Measurements from ENCODE around the gene SPTLC2. TPM values are rescaled to one million over a fixed set of nuclear protein-coding genes. Genes with fewer than 3 reads are reported as not detected.

The SPTLC2 gene
- total RNA-seq, 1 experiment from 2014 or later = 14.4 TPM

DNA sequence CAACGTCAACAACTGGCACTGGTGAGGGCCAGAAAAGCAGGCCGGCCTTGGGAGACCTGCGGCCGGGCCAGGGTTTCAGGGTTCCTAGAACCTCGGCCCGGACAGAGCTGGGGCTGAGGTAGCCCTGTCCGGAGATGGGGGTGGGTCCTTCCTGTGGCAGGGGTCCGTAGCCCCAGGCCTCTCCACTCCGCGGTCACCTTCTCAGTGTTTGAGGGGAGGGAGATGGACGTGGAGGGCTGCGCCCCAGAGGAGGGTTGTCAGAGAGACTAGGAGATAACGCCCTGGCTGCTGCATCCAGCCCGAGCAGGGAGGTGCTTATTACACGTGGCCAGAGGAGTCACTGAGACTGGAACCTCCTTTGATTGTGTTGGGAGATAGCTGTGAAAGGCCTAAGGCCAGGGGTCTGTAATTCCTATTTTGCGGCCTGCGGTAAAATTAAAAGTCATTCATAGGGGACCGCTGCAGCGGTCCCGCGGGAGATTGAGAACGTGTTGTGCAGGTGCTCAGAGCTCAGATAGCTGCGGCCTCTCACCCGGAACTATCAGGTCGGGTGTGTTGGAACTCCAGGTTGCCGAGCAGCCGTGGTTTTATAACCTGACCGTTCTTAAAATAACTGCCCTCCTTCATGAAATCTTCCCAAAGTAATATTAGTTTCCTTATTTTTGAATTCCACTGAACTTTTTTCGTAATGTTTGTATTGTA, 158.0 kb downstream of the SPTLC2 start:
- DNase-seq (ENCODE audit: low read depth) = peak; percentile 33
- in situ Hi-C loops (cut with HindIII; ENCODE audit: low pct_unique_long_range_greater_than_20kb, low sequenced_read_pairs) = no loop called here

DNA sequence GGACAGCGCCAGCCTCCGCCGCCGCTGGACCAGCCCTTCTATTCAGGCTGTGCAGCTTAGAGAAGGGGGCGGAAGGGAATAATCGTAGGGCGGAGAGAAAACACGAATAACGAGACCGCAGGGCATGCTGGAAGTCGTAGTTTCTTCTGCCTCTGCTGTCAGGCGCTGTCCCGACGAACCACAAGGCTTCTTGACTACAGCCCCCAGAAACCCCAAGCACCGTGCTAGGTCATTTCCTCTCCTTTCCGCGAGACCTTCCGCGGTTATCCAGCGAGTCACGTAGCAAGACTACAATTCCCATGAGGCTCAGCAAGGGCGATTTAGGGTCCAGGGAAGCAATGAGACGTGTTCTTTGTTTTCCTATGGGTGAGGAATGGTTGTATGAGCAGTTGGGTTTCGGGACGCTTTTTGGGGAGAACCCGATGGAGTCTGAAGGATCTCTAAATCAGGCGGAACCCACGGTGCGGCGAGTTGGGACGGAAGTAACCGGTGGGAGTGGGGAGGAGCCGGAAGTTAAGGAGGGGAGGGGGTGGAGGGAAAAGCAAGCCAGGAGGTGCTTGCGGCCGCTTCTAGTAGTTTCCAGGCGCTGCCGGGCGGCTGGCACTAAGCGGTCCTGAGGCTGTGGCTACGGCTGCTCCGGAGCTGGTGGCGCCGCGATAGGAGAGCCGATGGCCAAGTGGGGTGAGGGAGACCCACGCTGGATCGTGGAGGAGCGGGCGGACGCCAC, 158.8 kb downstream of the SPTLC2 start, which contains the start of the genes AHSA1 and VIPAS39:
AHSA1 (plus strand) TSS at position 572 of the 727 bp plus-strand sequence; CDS start at position 669, 97 bp downstream.
VIPAS39 (minus strand) TSS at position 80 of the 727 bp plus-strand sequence. CDS start 3,499 bp downstream, outside the sequence.
- in situ Hi-C loops (cut with HindIII; ENCODE audit: low pct_unique_long_range_greater_than_20kb, low sequenced_read_pairs) = no loop called here
- DNase-seq (ENCODE audit: low read depth) = peak; percentile 98

DNA sequence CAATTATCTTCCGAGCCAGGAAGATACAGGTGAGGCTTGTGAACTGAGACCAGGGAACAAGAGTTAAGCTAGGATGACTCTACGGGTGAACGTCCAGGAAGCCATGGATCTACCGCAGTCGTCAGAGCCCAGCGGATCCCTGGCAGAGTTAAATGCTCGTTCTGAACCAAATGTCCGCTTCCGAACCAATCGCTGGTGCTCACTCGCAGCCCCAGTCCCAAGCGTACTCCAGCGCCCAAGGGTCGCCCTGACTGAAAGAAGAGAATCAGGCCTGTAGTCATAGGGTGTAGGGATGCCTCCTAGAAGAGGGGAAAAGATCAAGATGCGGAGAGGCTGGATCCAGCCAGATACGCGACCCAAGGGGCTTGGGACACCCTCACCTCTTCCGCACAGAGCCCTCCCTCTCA, 159.3 kb downstream of the SPTLC2 start:
- DNase-seq (ENCODE audit: low read depth) = no peak

More for the DNA sequence above, 159.3 kb downstream of the SPTLC2 start:
- in situ Hi-C loops (cut with HindIII; ENCODE audit: low pct_unique_long_range_greater_than_20kb, low sequenced_read_pairs) = no loop called here

Other genes with a start within 250 kb of the SPTLC2 start
- 2.2 and 3.7 TPM in 2 replicates for gene TMED8, start 239.5 kb downstream of the SPTLC2 start, total RNA-seq (2014; rRNA removed; shearing (Covaris generic); ENCODE audit: low replicate concordance)
- 0.95 and 3.2 TPM in 2 replicates for gene SAMD15, start 239.3 kb downstream of the SPTLC2 start, total RNA-seq (2014; rRNA removed; shearing (Covaris generic); ENCODE audit: low replicate concordance)
- not detected in 2 replicates for gene NOXRED1, start 193.1 kb downstream of the SPTLC2 start, total RNA-seq (2014; rRNA removed; shearing (Covaris generic); ENCODE audit: low replicate concordance)
- gene VIPAS39, start 159.0 kb downstream of the SPTLC2 start, total RNA-seq (2014; rRNA removed; shearing (Covaris generic); ENCODE audit: low replicate concordance) = 19.9 and 24.1 TPM in 2 replicates
- 136 and 165 TPM in 2 replicates for gene AHSA1, start 158.5 kb downstream of the SPTLC2 start, total RNA-seq (2014; rRNA removed; shearing (Covaris generic); ENCODE audit: low replicate concordance)
- gene ISM2, start 117.8 kb downstream of the SPTLC2 start, total RNA-seq (2014; rRNA removed; shearing (Covaris generic); ENCODE audit: low replicate concordance) = 0.14 TPM in 1 of 2 replicates, not detected in the other
- 6.7 and 13.1 TPM in 2 replicates for gene ALKBH1, start 91.4 kb upstream of the SPTLC2 start, total RNA-seq (2014; rRNA removed; shearing (Covaris generic); ENCODE audit: low replicate concordance)
- 225 and 254 TPM in 2 replicates for gene SLIRP, start 91.5 kb upstream of the SPTLC2 start, total RNA-seq (2014; rRNA removed; shearing (Covaris generic); ENCODE audit: low replicate concordance)
- gene SNW1, start 144.5 kb upstream of the SPTLC2 start, total RNA-seq (2014; rRNA removed; shearing (Covaris generic); ENCODE audit: low replicate concordance) = 39.6 and 85.5 TPM in 2 replicates
- 1.2 and 1.8 TPM in 2 replicates for gene ADCK1, start 183.5 kb upstream of the SPTLC2 start, total RNA-seq (2014; rRNA removed; shearing (Covaris generic); ENCODE audit: low replicate concordance)

Data from Caki2 (cell line).